ENCODE measurements around the gene CHORDC1. TPM values are rescaled to one million over a fixed set of nuclear protein-coding genes. Genes with fewer than 3 reads are reported as not detected.

Gene CHORDC1
- total RNA-seq, 1 donor from 2014 or later = 59.2 TPM

GRCh38 chr11:90235526-90235925 is 12.7 kb upstream of the CHORDC1 start:
- H3K27ac Mint-ChIP-seq (ENCODE audit: unreplicated experiment) = peak overlapping the region; percentile 13
- no peak for TF ChIP-seq EZH2 (IDR thresholded peaks at IDR 0.05; ENCODE audit: insufficient read depth, low read length)
- TF ChIP-seq, protein P1, sequence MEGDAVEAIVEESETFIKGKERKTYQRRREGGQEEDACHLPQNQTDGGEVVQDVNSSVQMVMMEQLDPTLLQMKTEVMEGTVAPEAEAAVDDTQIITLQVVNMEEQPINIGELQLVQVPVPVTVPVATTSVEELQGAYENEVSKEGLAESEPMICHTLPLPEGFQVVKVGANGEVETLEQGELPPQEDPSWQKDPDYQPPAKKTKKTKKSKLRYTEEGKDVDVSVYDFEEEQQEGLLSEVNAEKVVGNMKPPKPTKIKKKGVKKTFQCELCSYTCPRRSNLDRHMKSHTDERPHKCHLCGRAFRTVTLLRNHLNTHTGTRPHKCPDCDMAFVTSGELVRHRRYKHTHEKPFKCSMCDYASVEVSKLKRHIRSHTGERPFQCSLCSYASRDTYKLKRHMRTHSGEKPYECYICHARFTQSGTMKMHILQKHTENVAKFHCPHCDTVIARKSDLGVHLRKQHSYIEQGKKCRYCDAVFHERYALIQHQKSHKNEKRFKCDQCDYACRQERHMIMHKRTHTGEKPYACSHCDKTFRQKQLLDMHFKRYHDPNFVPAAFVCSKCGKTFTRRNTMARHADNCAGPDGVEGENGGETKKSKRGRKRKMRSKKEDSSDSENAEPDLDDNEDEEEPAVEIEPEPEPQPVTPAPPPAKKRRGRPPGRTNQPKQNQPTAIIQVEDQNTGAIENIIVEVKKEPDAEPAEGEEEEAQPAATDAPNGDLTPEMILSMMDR (IDR thresholded peaks at IDR 0.05; ENCODE audit: insufficient read depth, low read depth, low read length) = no peak
- FAIRE-seq = no peak

DNA sequence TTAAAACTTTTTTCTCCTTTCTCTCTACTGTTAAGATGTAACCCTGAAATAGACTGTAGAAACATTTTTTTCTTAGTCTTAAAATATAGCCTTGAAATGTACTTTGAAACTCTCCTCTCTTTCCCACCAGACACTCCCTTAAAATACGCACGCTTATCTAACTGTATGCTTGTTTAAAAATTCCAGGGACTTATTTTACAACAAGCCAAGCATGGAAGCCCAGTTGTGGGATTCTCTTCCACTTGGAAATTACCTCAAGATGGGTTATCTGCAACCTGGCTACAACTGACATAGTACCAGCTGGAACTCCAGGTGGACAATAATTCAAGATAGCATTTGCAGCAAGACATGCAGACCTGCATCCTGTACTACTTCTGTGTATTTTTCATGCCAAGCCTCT is 12.1 kb upstream of the CHORDC1 start:
- Histone ChIP-seq H3K27ac (ENCODE audit: low read depth, low read length) (no peak overlapping the region), H3K27me3 (ENCODE audit: insufficient read depth, low read length) (no peaks in the 10 kb centered on the region), H3K4me2 (ENCODE audit: low read length) (no peak overlapping the region), H3K4me3 (ENCODE audit: insufficient read depth, low read depth, low read length) (no peak overlapping the region), H3K9ac (ENCODE audit: low read length) (no peak overlapping the region), H3K9me3 (ENCODE audit: insufficient read depth, low read depth, low read length) (no peaks in the 10 kb centered on the region), H4K20me1 (ENCODE audit: insufficient read depth, low read length) (no peaks in the 10 kb centered on the region), H3K79me2 (ENCODE audit: insufficient read depth, low read length) (no peaks in the 10 kb centered on the region), H3K36me3 (ENCODE audit: insufficient read depth, low read length) (no peaks in the 10 kb centered on the region), H3K4me1 (ENCODE audit: insufficient read depth, low read length) (no peaks in the 10 kb centered on the region), H2AFZ (ENCODE audit: low read depth, low read length) (no peak overlapping the region)
- Mint-ChIP-seq H3K27ac (ENCODE audit: unreplicated experiment) (no peak overlapping the region), H3K27me3 (ENCODE audit: low read depth, unreplicated experiment) (no peaks in the 10 kb centered on the region), H3K4me3 (ENCODE audit: unreplicated experiment) (no peak overlapping the region), H3K4me1 (ENCODE audit: low read depth, unreplicated experiment) (peaks cover 9% of the 10 kb centered on the region), H3K9me3 (ENCODE audit: unreplicated experiment) (peaks cover 3% of the 10 kb centered on the region), H3K36me3 (ENCODE audit: low read depth, unreplicated experiment) (peaks cover 1% of the 10 kb centered on the region)
- TF ChIP-seq, protein P1 (IDR thresholded peaks at IDR 0.05; ENCODE audit: insufficient read depth, low read depth, low read length) = no peak
- no peak for TF ChIP-seq EZH2 (IDR thresholded peaks at IDR 0.05; ENCODE audit: insufficient read depth, low read length)
- no peak for DNase-seq (ENCODE audit: low read depth)
- FAIRE-seq = no peak

More at GRCh38 chr11:90235526-90235925, 12.7 kb upstream of the CHORDC1 start:
- peak; percentile 17 for DNase-seq (ENCODE audit: low read depth)
- no peak overlapping the region for H3K4me3 ChIP-seq (ENCODE audit: insufficient read depth, low read depth, low read length)
- H3K4me1 ChIP-seq (ENCODE audit: insufficient read depth, low read length) = no peaks in the 10 kb centered on the region
- no peak overlapping the region for H2AFZ ChIP-seq (ENCODE audit: low read depth, low read length)
- no peak overlapping the region for H3K27ac ChIP-seq (ENCODE audit: low read depth, low read length)
- H3K4me2 ChIP-seq (ENCODE audit: low read length) = no peak overlapping the region
- H4K20me1 ChIP-seq (ENCODE audit: insufficient read depth, low read length) = no peaks in the 10 kb centered on the region
- peaks cover 3% of the 10 kb centered on the region for H3K9me3 Mint-ChIP-seq (ENCODE audit: unreplicated experiment)
- no peak overlapping the region for H3K9ac ChIP-seq (ENCODE audit: low read length)
- H3K9me3 ChIP-seq (ENCODE audit: insufficient read depth, low read depth, low read length) = no peaks in the 10 kb centered on the region
- H3K36me3 Mint-ChIP-seq (ENCODE audit: low read depth, unreplicated experiment) = peaks cover 2% of the 10 kb centered on the region
- H3K36me3 ChIP-seq (ENCODE audit: insufficient read depth, low read length) = no peaks in the 10 kb centered on the region
- H3K4me3 Mint-ChIP-seq (ENCODE audit: unreplicated experiment) = no peak overlapping the region
- H3K4me1 Mint-ChIP-seq (ENCODE audit: low read depth, unreplicated experiment) = peaks cover 7% of the 10 kb centered on the region
- no peaks in the 10 kb centered on the region for H3K27me3 ChIP-seq (ENCODE audit: insufficient read depth, low read length)
- no peaks in the 10 kb centered on the region for H3K79me2 ChIP-seq (ENCODE audit: insufficient read depth, low read length)
- H3K27me3 Mint-ChIP-seq (ENCODE audit: low read depth, unreplicated experiment) = no peaks in the 10 kb centered on the region

DNA sequence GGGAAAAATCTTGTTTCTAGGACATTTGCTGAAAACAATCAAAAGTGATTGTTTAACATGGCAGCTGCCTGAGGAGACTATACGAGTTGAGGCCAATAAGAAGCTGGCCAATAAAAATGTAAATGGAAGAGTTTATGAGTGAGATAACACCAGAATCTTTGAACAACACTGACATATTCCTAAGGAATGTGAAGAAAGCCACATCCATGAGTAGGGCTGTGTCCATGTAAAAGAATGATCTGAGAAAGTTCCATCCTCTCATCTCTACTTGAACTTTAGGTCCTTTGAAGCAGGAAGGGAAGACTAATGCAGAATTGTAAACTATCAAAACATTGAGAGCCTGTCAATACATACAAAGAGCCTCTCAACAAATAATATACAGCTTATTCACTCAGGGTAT is 6.9 kb upstream of the CHORDC1 start:
- peak; percentile 29 for FAIRE-seq
- H3K4me1 Mint-ChIP-seq (ENCODE audit: low read depth, unreplicated experiment) = peaks cover 4% of the 10 kb centered on the region
- H3K4me3 Mint-ChIP-seq (ENCODE audit: unreplicated experiment) = no peak overlapping the region
- H3K36me3 Mint-ChIP-seq (ENCODE audit: low read depth, unreplicated experiment) = no peaks in the 10 kb centered on the region
- H3K27ac Mint-ChIP-seq (ENCODE audit: unreplicated experiment) = no peak overlapping the region
- Histone ChIP-seq H3K4me2 (ENCODE audit: low read length) (no peak overlapping the region), H2AFZ (ENCODE audit: low read depth, low read length) (no peak overlapping the region), H3K36me3 (ENCODE audit: insufficient read depth, low read length) (no peaks in the 10 kb centered on the region), H4K20me1 (ENCODE audit: insufficient read depth, low read length) (no peaks in the 10 kb centered on the region), H3K79me2 (ENCODE audit: insufficient read depth, low read length) (no peaks in the 10 kb centered on the region), H3K27me3 (ENCODE audit: insufficient read depth, low read length) (no peaks in the 10 kb centered on the region), H3K9ac (ENCODE audit: low read length) (no peak overlapping the region), H3K9me3 (ENCODE audit: insufficient read depth, low read depth, low read length) (no peaks in the 10 kb centered on the region), H3K4me1 (ENCODE audit: insufficient read depth, low read length) (no peaks in the 10 kb centered on the region), H3K27ac (ENCODE audit: low read depth, low read length) (no peak overlapping the region), H3K4me3 (ENCODE audit: insufficient read depth, low read depth, low read length) (no peak overlapping the region)
- peak; percentile 36 for DNase-seq (ENCODE audit: low read depth)
- H3K9me3 Mint-ChIP-seq (ENCODE audit: unreplicated experiment) = no peaks in the 10 kb centered on the region
- H3K27me3 Mint-ChIP-seq (ENCODE audit: low read depth, unreplicated experiment) = no peaks in the 10 kb centered on the region
- TF ChIP-seq, protein P1 (IDR thresholded peaks at IDR 0.05; ENCODE audit: insufficient read depth, low read depth, low read length) = no peak
- no peak for TF ChIP-seq EZH2 (IDR thresholded peaks at IDR 0.05; ENCODE audit: insufficient read depth, low read length)
